ENCODE data around the gene ATE1.

DNA sequence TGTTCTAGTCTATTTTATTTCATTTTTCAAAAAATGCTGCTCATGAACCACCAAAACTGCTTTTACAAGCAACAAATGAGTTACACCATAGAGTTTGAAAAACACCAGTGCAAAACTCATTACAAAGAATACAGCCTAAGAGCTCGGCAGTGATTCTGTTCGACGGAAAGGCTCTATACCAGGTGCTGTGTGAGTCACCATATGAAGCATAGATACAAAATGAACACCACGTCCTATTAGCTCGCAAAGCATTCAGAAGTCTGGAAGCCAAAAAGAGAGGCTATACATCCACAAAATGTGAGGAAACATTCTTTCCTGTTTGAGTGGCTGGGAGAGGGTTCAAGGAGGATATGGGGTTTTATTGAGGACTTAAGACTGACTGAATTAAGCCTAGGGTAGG lies 136.1 kb downstream of the ATE1 start:
- TF ChIP-seq, protein P1, sequence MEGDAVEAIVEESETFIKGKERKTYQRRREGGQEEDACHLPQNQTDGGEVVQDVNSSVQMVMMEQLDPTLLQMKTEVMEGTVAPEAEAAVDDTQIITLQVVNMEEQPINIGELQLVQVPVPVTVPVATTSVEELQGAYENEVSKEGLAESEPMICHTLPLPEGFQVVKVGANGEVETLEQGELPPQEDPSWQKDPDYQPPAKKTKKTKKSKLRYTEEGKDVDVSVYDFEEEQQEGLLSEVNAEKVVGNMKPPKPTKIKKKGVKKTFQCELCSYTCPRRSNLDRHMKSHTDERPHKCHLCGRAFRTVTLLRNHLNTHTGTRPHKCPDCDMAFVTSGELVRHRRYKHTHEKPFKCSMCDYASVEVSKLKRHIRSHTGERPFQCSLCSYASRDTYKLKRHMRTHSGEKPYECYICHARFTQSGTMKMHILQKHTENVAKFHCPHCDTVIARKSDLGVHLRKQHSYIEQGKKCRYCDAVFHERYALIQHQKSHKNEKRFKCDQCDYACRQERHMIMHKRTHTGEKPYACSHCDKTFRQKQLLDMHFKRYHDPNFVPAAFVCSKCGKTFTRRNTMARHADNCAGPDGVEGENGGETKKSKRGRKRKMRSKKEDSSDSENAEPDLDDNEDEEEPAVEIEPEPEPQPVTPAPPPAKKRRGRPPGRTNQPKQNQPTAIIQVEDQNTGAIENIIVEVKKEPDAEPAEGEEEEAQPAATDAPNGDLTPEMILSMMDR (IDR thresholded peaks at IDR 0.05): no peak
- no peak for TF ChIP-seq EP300 (IDR thresholded peaks at IDR 0.05)
